GM12864 (cell line): ENCODE measurements around the gene SLC24A4.
"Not testable (repeated sequence)": the region's sequence is repeated elsewhere in the genome, so short reads cannot be mapped to it uniquely, and the experiment has no call there.

Experiments used
- DNase-seq: peaks from one replicate; pipeline ENCODE4 v3.0.0-alpha.2; 2011; ENCODE audit warnings: low read depth
- H3K4me3 ChIP-seq: 2 replicates; pipeline ENCODE4 v1.5.1; 2011; ENCODE audit warnings: mild to moderate bottlenecking, low read depth, low read length, control low read depth
- CTCF ChIP-seq: IDR thresholded peaks from 2 replicates; pipeline ENCODE4 v1.5.1; 2011; ENCODE audit warnings: low read depth, mild to moderate bottlenecking, moderate library complexity, low read length, control low read depth, inconsistent platforms; ENCODE audit errors: missing control alignments

Gene SLC24A4

DNA sequence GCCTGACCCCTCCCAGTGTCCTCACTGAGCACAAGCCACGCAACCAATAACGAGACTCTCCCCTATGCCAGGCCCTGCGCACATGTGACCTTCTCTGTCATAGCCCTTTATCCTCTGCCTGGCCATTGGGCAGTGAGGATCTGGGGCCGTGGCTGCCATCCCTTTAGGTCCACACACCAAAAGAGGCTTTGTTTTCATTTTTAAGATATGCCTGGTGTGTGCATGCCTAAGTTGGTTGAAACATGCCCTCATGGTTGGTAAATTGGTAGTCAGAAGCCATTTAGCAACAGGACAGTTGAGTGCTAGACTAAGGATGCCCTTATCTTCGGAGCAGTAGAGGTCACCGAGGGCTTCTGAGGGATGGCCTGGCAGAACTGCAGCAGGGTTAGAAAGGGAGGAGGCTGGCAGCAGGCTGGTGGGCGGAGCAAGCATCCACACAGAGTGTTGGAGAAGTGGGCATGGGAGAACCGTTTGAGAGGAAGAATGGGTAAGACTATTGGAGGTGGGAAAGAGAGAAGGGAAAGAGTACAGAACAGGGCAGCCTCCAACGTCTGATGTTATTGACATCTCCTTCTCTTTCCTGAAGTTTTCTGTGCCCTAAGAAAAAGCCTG lies 75.1 kb downstream of the SLC24A4 start:
- DNase-seq: no peak
- TF ChIP-seq CTCF: no peak
- H3K4me3 ChIP-seq: no peak overlapping the region

- DNase-seq: no peak
- no peak overlapping the region for H3K4me3 ChIP-seq
- TF ChIP-seq CTCF: no peak
These were observed 76.1 kb downstream of the SLC24A4 start for GRCh38 chr14:92398888-92399636.

GRCh38 chr14:92400579-92401444 lies 77.8 kb downstream of the SLC24A4 start:
- TF ChIP-seq CTCF: no peak
- DNase-seq: peak; percentile 76
- no peak overlapping the region for H3K4me3 ChIP-seq

DNA sequence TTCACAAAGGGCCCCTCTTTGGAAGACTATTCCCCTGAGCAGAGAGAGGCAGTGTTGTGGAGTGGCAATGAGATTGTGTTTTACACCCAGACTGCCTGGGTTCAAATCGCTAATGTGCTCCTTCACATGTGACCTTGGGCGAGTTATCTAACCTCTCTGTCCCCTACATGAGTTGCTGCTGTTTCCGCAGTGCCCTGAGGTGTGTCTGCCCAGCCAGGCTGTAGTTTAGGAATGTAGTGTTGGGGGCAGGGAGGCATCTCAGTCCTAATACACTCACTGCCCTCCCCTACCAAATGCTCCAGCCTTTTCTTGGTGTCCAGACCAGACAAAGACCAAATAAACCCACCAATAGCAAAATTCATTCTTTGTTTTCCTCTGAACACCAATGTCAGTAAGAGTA lies 78.6 kb downstream of the SLC24A4 start:
- no peak overlapping the region for H3K4me3 ChIP-seq
- DNase-seq: no peak
- no peak for TF ChIP-seq CTCF

GRCh38 chr14:92402500-92402899 lies 79.5 kb downstream of the SLC24A4 start:
- not testable (repeated sequence) for H3K4me3 ChIP-seq, DNase-seq

DNA sequence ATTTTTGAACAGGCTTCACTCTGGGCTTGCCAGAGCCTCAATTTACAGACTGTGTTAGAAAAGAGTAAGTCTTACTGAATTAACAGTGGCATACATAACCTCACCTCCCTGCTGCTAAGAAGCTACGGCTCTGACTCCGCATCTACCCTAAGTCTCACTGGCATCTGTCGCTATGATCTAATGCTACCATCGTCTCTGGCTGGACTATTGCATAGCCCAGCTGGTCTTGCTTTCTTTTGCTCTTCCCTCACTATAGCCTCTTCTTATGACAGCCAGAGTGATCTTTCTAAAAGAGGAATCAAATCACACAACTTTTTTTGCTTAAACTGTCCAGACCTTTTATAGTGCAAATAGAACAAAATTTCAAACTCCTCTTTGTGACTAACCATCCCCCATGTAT lies 81.1 kb downstream of the SLC24A4 start:
- no peak overlapping the region for H3K4me3 ChIP-seq
- no peak for DNase-seq
- no peak for TF ChIP-seq CTCF

DNA sequence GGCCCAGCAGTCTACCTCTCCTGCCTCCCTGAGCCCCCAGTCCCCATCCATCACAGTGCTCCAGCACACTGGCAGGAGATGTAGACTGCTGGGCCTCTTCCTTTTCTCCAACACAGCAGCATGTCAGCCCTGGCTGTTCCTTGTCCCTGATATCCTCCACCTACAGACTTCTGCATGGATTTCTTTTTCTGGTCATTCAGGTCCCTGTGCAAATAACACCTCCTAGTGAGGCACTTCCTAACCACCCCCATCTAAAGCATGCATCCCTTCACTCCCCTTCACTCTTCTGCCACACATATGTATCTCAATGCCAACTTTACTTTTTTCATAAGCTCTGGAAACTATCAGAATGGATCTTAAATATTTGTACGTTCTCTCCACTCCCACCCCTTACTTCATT lies 81.5 kb downstream of the SLC24A4 start:
- DNase-seq: no peak
- H3K4me3 ChIP-seq: no peak overlapping the region
- no peak for TF ChIP-seq CTCF
